K562 (cell line): ENCODE measurements around the gene MACROD2. TPM values are rescaled to one million over a fixed set of nuclear protein-coding genes. Genes with fewer than 3 reads are reported as not detected.

ENCODE experiments used
- ATAC-seq: fragments of 200-7000 bp; cut with Tn5 transposase; 3 replicates; pipeline ENCODE4 v1.9.1; 2020; ENCODE audit warnings: moderate library complexity
- BruUV-seq: library from RNA; stranded (reverse); fragments of 400-500 nt; replicated peaks from 2 replicates; lab custom pipeline; 2021; lab: Mats Ljungman, UMichigan
- CTCF ChIA-PET: fragments of 300-600 bp; formaldehyde crosslinking; extraction: SDS; loops from one replicate; lab custom pipeline; 2021; ENCODE audit warnings: low intra/inter-chr PET ratio; lab: Yijun Ruan, JAX
- POLR2A ChIA-PET: fragments of 300-600, 350-650 bp; sonication (Branson Sonifier 250); formaldehyde crosslinking; extraction: SDS; loops from one replicate; lab custom pipeline; 2021; ENCODE audit warnings: antibody characterized with exemption, inconsistent platforms; lab: Yijun Ruan, JAX
- DNase-seq, 4 experiments: peaks; one replicate each; pipeline versions ENCODE4 v3.0.0 to v3.0.0-alpha.2; 2011 to 2018; ENCODE audit warnings: low spot score in 3 of 4, mixed read lengths in 3 of 4; ENCODE audit errors: extremely low read depth in 1 of 4
- FAIRE-seq: peaks from 2 replicates; lab custom pipeline; 2011; peaks lifted over from hg19 to GRCh38; lab: Jason Lieb, UNC
- H2AFZ ChIP-seq: 2 replicates; pipeline ENCODE4 v1.6.0; 2011; ENCODE audit warnings: low read depth, low read length, control low read depth, inconsistent platforms
- H3K27ac ChIP-seq: fragments of 200-600 bp; 3 replicates; pipeline ENCODE4 v1.8.0; 2011; ENCODE audit warnings: low read depth, mild to moderate bottlenecking, control low read depth, inconsistent platforms, low read length, moderate library complexity, mixed read lengths; ENCODE audit errors: extremely low read depth
- H3K27me3 ChIP-seq, 2 experiments: fragments of 300-600 bp in 1 of 2; 2 replicates in 1 of 2; 3 replicates in 1 of 2; pipeline versions ENCODE4 v1.6.0 to v1.8.0; 2011; ENCODE audit warnings: inconsistent platforms in 2 of 2, low read length in 2 of 2, mild to moderate bottlenecking in 1 of 2, mixed read lengths in 1 of 2, moderate library complexity in 1 of 2; ENCODE audit not compliant: control insufficient read depth in 2 of 2, insufficient read depth in 2 of 2
- H3K36me3 ChIP-seq: fragments of 300-600 bp; 3 replicates; pipeline ENCODE4 v1.8.0; 2011; ENCODE audit warnings: mild to moderate bottlenecking, low read length, inconsistent platforms; ENCODE audit not compliant: control insufficient read depth, insufficient read depth
- H3K4me1 ChIP-seq, 2 experiments: fragments of 200-600 bp in 1 of 2; replicated peaks in 1 of 2; 2 replicates in 1 of 2; 3 replicates in 1 of 2; pipeline versions ENCODE4 v1.5.1 to v1.8.0; 2011; ENCODE audit warnings: inconsistent platforms in 2 of 2, low read length in 2 of 2, mild to moderate bottlenecking in 1 of 2, mixed read lengths in 1 of 2, moderate library complexity in 1 of 2; ENCODE audit not compliant: control insufficient read depth in 2 of 2, insufficient read depth in 2 of 2
- H3K4me2 ChIP-seq: 2 replicates; pipeline ENCODE4 v1.6.1; 2011; ENCODE audit warnings: low read length, control low read depth, inconsistent platforms, mixed read lengths; ENCODE audit not compliant: insufficient read depth
- H3K4me3 ChIP-seq: fragments of 200-600 bp; sonication (generic), shearing (Covaris generic); 2 replicates; pipeline ENCODE4 v1.5.1; 2016; ENCODE audit warnings: control low read depth, inconsistent platforms
- H3K79me2 ChIP-seq: fragments of 200-600 bp; 3 replicates; pipeline ENCODE4 v1.8.0; 2011; ENCODE audit warnings: low read length, inconsistent platforms; ENCODE audit not compliant: control insufficient read depth, insufficient read depth
- H3K9ac ChIP-seq, 2 experiments: 2 replicates each; pipeline versions ENCODE4 v1.6.0 to v1.6.1; 2011; ENCODE audit warnings: low read depth in 2 of 2, low read length in 2 of 2, control low read depth in 1 of 2, inconsistent platforms in 1 of 2, mild to moderate bottlenecking in 1 of 2, mixed read lengths in 1 of 2; ENCODE audit not compliant: insufficient read depth in 1 of 2
- H3K9me1 ChIP-seq: one replicate; pipeline ENCODE4 v1.6.0; 2011; ENCODE audit warnings: inconsistent platforms, mild to moderate bottlenecking, low read length, moderate library complexity; ENCODE audit not compliant: control insufficient read depth, insufficient read depth
- H3K9me3 ChIP-seq: replicated peaks from 2 replicates; pipeline ENCODE4 v1.5.1; 2011; ENCODE audit warnings: low read depth, low read length, inconsistent platforms; ENCODE audit not compliant: control insufficient read depth, insufficient read depth
- H4K20me1 ChIP-seq: replicated peaks from 2 replicates; pipeline ENCODE4 v1.6.1; 2011; ENCODE audit warnings: low read length, inconsistent platforms, mixed read lengths; ENCODE audit not compliant: control insufficient read depth, insufficient read depth
- CBX5 ChIP-seq: IDR thresholded peaks from 2 replicates; pipeline ENCODE4 v1.6.1; 2014; ENCODE audit warnings: low read depth, borderline replicate concordance
- E2F8 ChIP-seq: fragments of 450-650 bp; IDR thresholded peaks from 2 replicates; pipeline ENCODE4 v1.7.1; 2018; ENCODE audit warnings: mild to moderate bottlenecking, low read depth; ENCODE audit not compliant: partially characterized antibody
- ETV5 ChIP-seq: sonication (generic); formaldehyde crosslinking; IDR thresholded peaks from 2 replicates; pipeline ENCODE4 v1.4.0; 2020; ENCODE audit warnings: low read depth, mild to moderate bottlenecking, missing genetic modification reagents
- MCM2 ChIP-seq: fragments of 450-650 bp; IDR thresholded peaks from 2 replicates; pipeline ENCODE4 v1.6.1; 2017; ENCODE audit warnings: low read depth, mild to moderate bottlenecking
- MNT ChIP-seq, 2 experiments: fragments of 450-650 bp; conservative IDR thresholded peaks; 2 replicates each; pipeline ENCODE4 v1.6.1; 2017; ENCODE audit warnings: mild to moderate bottlenecking in 2 of 2, moderate library complexity in 2 of 2
- PHF8 ChIP-seq: fragments of 200-600 bp; sonication (generic); IDR thresholded peaks from 2 replicates; pipeline ENCODE4 v1.6.1; 2012; ENCODE audit warnings: mixed run types, mild to moderate bottlenecking, inconsistent platforms, low read length, moderate library complexity, borderline replicate concordance
- POLR2AphosphoS5 ChIP-seq: IDR thresholded peaks from 2 replicates; pipeline ENCODE4 v1.6.1; 2011; ENCODE audit warnings: mild to moderate bottlenecking, low read depth, low read length, moderate library complexity; ENCODE audit not compliant: control insufficient read depth, insufficient read depth
- RAD51 ChIP-seq: fragments of 450-650 bp; IDR thresholded peaks from 2 replicates; pipeline ENCODE4 v1.7.1; 2016; ENCODE audit warnings: low read depth, mild to moderate bottlenecking, borderline replicate concordance
- SMARCE1 ChIP-seq: fragments of 450-650 bp; IDR thresholded peaks from 2 replicates; pipeline ENCODE4 v1.7.1; 2016; ENCODE audit warnings: mild to moderate bottlenecking
- TSHZ1 ChIP-seq: fragments of 250-450 bp; sonication (Bioruptor Pico); IDR thresholded peaks from 2 replicates; pipeline ENCODE4 v1.4.0; 2020; ENCODE audit warnings: mild to moderate bottlenecking, moderate library complexity
- ZNF764 ChIP-seq: fragments of 250-450 bp; sonication (Bioruptor Pico); IDR thresholded peaks from 2 replicates; pipeline ENCODE4 v1.4.0; 2020; ENCODE audit warnings: low read depth, mild to moderate bottlenecking, moderate library complexity
- WGBS: fragments of 100-300 bp; shearing (Covaris generic); methylation state at CpG from one replicate; pipeline ENCODE4 v1.1.6; 2016; ENCODE audit warnings: low coverage, mixed read lengths; ENCODE audit not compliant: insufficient coverage; ENCODE audit errors: missing lambda C conversion rate; 5-methylcytosine and 5-hydroxymethylcytosine counted together
- in situ Hi-C: fragments of 300-500 bp; cut with MboI; formaldehyde crosslinking; loops from 4 replicates; pipeline ENCODE4 v1.15.0; 2018; ENCODE audit warnings: inconsistent platforms, mixed read lengths
- intact Hi-C: fragments of 100-400 bp; cut with micrococcal nuclease; formaldehyde crosslinking; loops from 2 replicates; pipeline ENCODE4 v1.14.2; 2022
- polyA plus RNA-seq, 8 experiments: library from polyadenylated mRNA; depleted of rRNA in 4 of 8; stranded (reverse) in 5 of 8; unstranded in 3 of 8; fragments of >200 nt; fragmentation: Nextera tagmentation in 2 of 8; fragmentation: Illumina TruSeq in 1 of 8; extraction: Ambion mirVana in 2 of 8; extraction: Trizol in 1 of 8; gene quantifications; 2 replicates each; pipeline versions ENCODE4 v1.2.1 to v1.2.3, GENCODE V29; 2011 to 2014; ENCODE audit warnings: inconsistent platforms in 1 of 8, missing spikeins in 1 of 8
- total RNA-seq, 7 experiments: library from RNA; depleted of rRNA in 6 of 7; stranded (reverse); fragments of >200 nt in 6 of 7; fragmentation: Illumina TruSeq in 2 of 7; extraction: Trizol in 2 of 7; gene quantifications; 2 replicates each; pipeline versions ENCODE4 v1.2.1 to v1.2.3, GENCODE V29; 2011 to 2021; ENCODE audit warnings: low replicate concordance in 1 of 7

MACROD2 gene
- total and polyA plus RNA-seq, 9 of the 15 experiments (the other 6 are each of a cell fraction or from before 2014, with no cell fraction given): not detected

GRCh38 chr20:15655295-15655874, 1660.1 kb downstream of the MACROD2 start (continued):
- no peak for TF ChIP-seq TSHZ1
- TF ChIP-seq E2F8: no peak

GRCh38 chr20:15656124-15656523, 1660.8 kb downstream of the MACROD2 start:
- H2AFZ ChIP-seq: no peak overlapping the region
- H3K79me2 ChIP-seq: no peaks in the 10 kb centered on the region
- ChIA-PET CTCF (no interaction called here), POLR2A (no interaction called here)
- no peak for DNase-seq
- H4K20me1 ChIP-seq: no peaks in the 10 kb centered on the region
- no peak for FAIRE-seq
- BruUV-seq: no TSS peak
- H3K4me2 ChIP-seq: no peak overlapping the region
- no peak overlapping the region for H3K27ac ChIP-seq
- no peaks in the 10 kb centered on the region for H3K27me3 ChIP-seq
- no peaks in the 10 kb centered on the region for H3K9me3 ChIP-seq
- no peak for ATAC-seq
- in situ Hi-C loops: no loop called here
- no peaks in the 10 kb centered on the region for H3K4me1 ChIP-seq
- H3K9ac ChIP-seq: no peak overlapping the region
- H3K36me3 ChIP-seq: no peaks in the 10 kb centered on the region
- no peak overlapping the region for H3K4me3 ChIP-seq
- WGBS: 0% methylated on average over 2 of the region's 2 CpGs
- no peaks in the 10 kb centered on the region for H3K9me1 ChIP-seq
- intact Hi-C loops: no loop called here
- no peak for TF ChIP-seq ETV5
- no peak for TF ChIP-seq CBX5
- TF ChIP-seq PHF8: no peak
- TF ChIP-seq SMARCE1: no peak
- TF ChIP-seq ZNF764: no peak
- TF ChIP-seq MNT (conservative IDR thresholded peaks at IDR 0.05): no peak
- TF ChIP-seq POLR2AphosphoS5: no peak
- no peak for TF ChIP-seq RAD51
- no peak for TF ChIP-seq MCM2
